Stimulated activated CD8-positive, alpha-beta memory T cell treated with anti-CD3 and anti-CD28 coated beads, Interleukin-7, amount 100 ng/mL, for 24 hours (primary cell): ENCODE results near the gene TBCK.
"Not testable (repeated sequence)": the region's sequence is repeated elsewhere in the genome, so short reads cannot be mapped to it uniquely, and the experiment has no call there.

Source experiments
- DNase-seq: peaks from one replicate; pipeline ENCODE4 v3.0.0-alpha.2; 2020; ENCODE audit warnings: low read depth

The TBCK gene

GRCh38 chr4:106213291-106213690 is 102.7 kb downstream of the TBCK start:
- DNase-seq, result not testable (repeated sequence)

DNA sequence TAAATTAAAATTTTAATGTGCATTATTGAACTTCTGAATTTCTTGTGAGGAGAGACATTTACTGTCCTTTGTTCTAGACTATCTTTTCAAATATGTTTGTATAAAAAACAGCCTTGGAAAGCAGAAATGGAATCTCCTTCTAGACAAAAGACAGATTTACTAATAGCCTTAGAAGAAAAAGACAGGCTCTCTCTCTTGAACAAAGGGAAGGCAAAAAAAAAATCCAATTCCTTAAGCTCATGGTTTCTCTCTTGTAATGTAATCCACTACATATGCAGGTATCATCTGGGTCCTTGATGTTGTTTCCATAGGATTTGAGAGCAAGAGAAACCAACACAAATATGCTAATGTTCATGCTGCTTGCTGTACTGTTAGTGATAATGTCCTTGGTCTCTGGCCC is 106.0 kb downstream of the TBCK start:
- no peak for DNase-seq

- DNase-seq, result no peak
Measured at GRCh38 chr4:106208481-106209460, 107.2 kb downstream of the TBCK start.

- no peak for DNase-seq
Measured at GRCh38 chr4:106201373-106201772, 114.6 kb downstream of the TBCK start.

- no peak for DNase-seq
Measured at GRCh38 chr4:106195435-106195950, 120.5 kb downstream of the TBCK start.

DNA sequence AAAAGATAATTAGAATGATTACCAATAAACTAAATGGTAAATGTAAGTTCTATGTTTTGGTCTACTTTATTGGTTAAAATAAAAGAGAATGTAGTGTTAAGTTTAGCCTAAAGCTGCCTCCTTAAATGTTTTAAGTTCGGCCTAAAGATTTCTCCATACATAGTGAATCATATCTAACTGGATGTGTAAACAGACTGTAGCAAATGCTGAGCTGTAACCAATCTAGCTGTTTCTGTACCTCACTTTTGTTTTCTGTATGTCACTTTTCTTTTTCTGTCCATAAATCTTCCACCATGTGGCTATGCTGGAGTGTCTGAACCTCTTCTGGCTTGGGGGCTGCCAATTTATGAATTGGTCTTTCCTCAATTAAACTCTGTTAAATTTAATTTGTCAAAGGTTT is 121.2 kb downstream of the TBCK start:
- DNase-seq, result no peak

- DNase-seq, result no peak
Measured at GRCh38 chr4:106192131-106192530, 123.9 kb downstream of the TBCK start.

DNA sequence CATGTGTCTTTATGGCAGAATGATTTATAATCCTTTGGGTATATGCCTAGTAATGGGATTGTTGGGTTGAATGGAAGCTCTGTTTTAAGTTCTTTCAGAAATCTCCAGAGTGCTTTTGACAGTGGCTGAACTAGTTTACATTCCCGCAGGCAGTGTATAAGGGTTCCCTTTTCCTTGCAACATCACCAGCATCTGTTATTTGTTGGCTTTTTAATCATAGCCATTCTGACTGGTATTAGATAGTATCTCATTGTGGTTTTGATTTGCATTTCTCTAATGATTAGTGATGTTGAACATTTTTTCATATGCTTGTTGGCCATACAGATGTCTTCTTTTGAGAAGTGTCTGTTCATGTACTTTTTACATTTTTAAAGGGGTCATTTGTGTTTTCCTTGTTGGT is 129.8 kb downstream of the TBCK start:
- DNase-seq, result no peak

DNA sequence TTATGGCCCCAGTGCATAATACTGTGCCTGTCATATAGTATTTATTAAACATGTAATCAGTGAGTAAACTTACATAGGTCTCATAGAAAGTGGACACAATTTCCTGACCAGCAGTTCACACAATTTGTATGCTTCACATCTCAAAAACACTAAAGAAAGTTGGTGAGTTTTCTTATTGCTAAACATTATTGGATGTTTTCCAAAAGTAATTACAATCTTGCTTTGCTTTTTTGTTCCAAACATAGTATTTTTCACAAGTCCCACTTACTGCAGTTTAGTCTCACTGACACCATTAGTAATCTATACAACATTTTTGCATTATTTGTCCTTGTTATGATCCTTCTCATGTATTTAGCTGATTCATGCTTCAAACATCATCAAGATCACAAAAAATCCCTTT is 132.5 kb downstream of the TBCK start:
- no peak for DNase-seq

GRCh38 chr4:106172861-106173260 is 143.1 kb downstream of the TBCK start:
- no peak for DNase-seq

- no peak for DNase-seq
Measured at GRCh38 chr4:106165351-106166010, 150.5 kb downstream of the TBCK start.

DNA sequence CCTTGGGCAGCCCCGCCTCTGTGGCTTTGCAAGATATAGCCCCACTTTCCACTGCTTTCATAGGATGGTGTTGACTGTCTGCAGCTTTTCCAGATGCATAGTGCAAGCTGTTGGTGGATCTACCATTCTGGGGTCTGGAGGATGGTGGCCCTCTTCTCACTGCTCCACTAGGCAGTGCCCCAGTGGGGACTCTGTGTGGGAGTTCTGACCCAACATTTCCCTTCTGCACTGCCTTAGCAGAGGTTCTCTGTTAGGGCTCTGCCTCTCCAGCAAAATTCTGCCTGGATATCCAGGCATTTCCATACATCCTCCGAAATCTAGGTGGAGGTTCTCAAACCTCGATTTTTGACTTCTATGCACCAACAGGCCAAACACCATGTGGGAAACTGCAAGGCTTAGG is 153.7 kb downstream of the TBCK start:
- no peak for DNase-seq

DNA sequence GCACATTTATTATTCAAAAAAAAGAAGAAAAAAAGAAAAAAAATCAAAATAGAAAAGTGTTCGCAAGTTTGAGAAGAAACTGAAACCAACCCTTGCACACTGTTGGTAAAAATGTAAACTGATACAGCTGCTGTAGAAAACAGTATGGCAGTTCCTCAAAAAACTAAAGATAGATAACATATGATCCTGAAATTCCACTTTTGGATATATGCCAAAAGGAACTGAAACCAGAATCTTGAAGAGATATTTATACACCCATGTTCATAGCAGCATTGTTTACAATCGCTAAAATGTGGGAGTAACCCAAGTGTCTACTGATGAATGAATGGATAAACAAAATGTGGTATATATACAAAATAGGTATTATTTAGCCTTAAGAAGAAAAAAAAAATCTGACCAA is 155.4 kb downstream of the TBCK start:
- no peak for DNase-seq

GRCh38 chr4:106149911-106150310 is 166.1 kb downstream of the TBCK start:
- no peak for DNase-seq

DNA sequence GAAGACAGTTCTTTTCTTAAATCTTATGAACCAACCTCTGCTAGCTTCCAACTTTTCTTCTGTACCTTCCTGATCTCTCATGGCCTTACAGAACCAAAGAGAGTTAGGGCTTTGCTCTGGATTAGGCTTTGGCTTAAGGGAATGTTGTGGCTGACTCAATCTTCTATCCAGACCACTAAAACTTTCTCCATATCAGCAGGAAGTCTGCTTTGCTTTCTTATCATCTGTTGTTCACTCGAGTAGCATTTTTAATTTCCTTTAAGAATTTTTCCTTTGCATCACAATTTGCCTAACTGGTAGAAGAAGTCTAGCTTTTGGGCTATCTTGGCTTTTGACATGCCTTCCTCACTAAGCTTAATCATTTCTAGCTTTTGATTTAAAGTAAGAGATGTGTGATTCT is 167.0 kb downstream of the TBCK start:
- DNase-seq, result no peak

GRCh38 chr4:106142616-106143127 is 173.3 kb downstream of the TBCK start:
- no peak for DNase-seq

- DNase-seq, result no peak
Measured at GRCh38 chr4:106140601-106141000, 175.4 kb downstream of the TBCK start.

GRCh38 chr4:106136777-106137331 is 179.2 kb downstream of the TBCK start:
- DNase-seq, result no peak

DNA sequence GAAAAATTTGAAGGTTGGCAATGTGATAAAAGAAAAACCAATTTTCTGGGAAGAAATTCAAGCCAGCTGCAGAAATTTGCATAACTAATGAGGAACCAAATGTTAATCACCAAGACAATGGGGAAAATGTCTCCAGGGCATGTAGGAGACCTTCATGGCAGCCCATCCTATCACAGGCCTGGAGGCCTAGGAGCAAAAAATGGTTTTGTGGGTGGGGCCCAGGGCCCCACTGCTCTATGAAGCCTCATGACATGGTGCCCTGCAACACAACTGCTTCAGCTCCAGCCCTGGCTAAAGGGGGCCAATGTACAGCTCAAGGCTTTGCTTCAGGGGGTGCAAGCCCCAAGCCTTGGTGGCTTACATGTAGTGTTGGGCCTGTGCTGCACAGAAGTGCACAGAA is 184.0 kb downstream of the TBCK start:
- no peak for DNase-seq

GRCh38 chr4:106126062-106126461 is 189.9 kb downstream of the TBCK start:
- no peak for DNase-seq

GRCh38 chr4:106119949-106120555 is 196.0 kb downstream of the TBCK start:
- not testable (repeated sequence) for DNase-seq

GRCh38 chr4:106116025-106116424 is 200.0 kb downstream of the TBCK start:
- DNase-seq, result no peak
